Activated CD4-positive, alpha-beta T cell treated with anti-CD3 and anti-CD28 coated beads, Interleukin-2, Interleukin-4, amounts not matched to agents 100 ng/mL and 50 ng/mL, durations not matched to agents 16 hours and 8 hours (primary cell): ENCODE data around the gene LRRN3.

Experiments used
- DNase-seq: peaks from one replicate; pipeline ENCODE4 v3.0.0-alpha.2; 2020; ENCODE audit warnings: low spot score

LRRN3 gene

GRCh38 chr7:111172564-111173257 lies 81.8 kb downstream of the LRRN3 start:
- no peak for DNase-seq

GRCh38 chr7:111173528-111173927 lies 82.6 kb downstream of the LRRN3 start:
- DNase-seq = no peak

- no peak for DNase-seq
Measured at GRCh38 chr7:111173990-111174389, 83.1 kb downstream of the LRRN3 start.

GRCh38 chr7:111174510-111174909 lies 83.6 kb downstream of the LRRN3 start:
- no peak for DNase-seq
